ENCODE measurements around the gene AARS2. TPM values are rescaled to one million over a fixed set of nuclear protein-coding genes. Genes with fewer than 3 reads are reported as not detected.

Gene AARS2
- total and polyA plus RNA-seq, 11 donors = 4.1 to 9.8 (median 7.6) TPM

DNA sequence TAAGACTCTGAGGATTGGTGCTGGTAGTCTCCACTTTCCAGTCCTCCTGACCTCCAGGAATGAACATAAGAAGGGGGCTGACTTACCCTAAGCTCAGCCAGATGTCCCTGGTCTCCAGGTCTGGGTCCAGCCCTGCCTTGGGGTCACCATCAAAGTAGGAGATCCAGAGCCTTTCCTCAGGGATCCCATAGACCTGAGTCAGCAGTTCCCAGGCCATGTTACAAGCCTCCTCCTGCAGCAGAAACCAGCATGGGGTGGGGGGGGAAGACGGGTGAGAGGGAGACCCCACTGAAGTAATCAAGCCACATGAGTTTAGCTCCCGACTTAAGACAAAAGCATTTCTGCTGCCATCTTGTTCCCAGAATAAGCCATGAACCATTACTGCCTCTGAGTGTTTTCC, 1.8 kb downstream of the AARS2 start:
- intact Hi-C loops (cut with DNase I) = loop anchor here in 2 of 10 donors (5.0 to 10.0 kb wide), 2 partner anchors 44 to 207 kb away; partner anchors contain the start of gene NFKBIE (in 1 of the 2)

GRCh38 chr6:44310241-44310640, 2.9 kb downstream of the AARS2 start:
- Histone ChIP-seq H3K9me3 (no peaks in the 10 kb centered on the region), H3K27me3 (no peaks in the 10 kb centered on the region), H3K27ac (no peak overlapping the region), H3K4me3 (no peak overlapping the region), H3K36me3 (peaks cover 0 to 67% (median 56%) of the 10 kb centered on the region in 9 donors), H3K4me1 (peaks cover 0 to 36% (median 10%) of the 10 kb centered on the region in 12 donors)
- ATAC-seq (no peak), DNase-seq (no peak)
- TF ChIP-seq POLR2A (IDR thresholded peaks at IDR 0.05) = no peak
- TF ChIP-seq, protein P1, sequence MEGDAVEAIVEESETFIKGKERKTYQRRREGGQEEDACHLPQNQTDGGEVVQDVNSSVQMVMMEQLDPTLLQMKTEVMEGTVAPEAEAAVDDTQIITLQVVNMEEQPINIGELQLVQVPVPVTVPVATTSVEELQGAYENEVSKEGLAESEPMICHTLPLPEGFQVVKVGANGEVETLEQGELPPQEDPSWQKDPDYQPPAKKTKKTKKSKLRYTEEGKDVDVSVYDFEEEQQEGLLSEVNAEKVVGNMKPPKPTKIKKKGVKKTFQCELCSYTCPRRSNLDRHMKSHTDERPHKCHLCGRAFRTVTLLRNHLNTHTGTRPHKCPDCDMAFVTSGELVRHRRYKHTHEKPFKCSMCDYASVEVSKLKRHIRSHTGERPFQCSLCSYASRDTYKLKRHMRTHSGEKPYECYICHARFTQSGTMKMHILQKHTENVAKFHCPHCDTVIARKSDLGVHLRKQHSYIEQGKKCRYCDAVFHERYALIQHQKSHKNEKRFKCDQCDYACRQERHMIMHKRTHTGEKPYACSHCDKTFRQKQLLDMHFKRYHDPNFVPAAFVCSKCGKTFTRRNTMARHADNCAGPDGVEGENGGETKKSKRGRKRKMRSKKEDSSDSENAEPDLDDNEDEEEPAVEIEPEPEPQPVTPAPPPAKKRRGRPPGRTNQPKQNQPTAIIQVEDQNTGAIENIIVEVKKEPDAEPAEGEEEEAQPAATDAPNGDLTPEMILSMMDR (IDR thresholded peaks at IDR 0.05) = no peak
- 89 to 97% (median 95%) methylated on average over 3 of the region's 3 CpGs for WGBS, 4 donors
- intact Hi-C loops (cut with DNase I) = loop anchor here in 2 of 10 donors (5.0 to 10.0 kb wide), 2 partner anchors 43 to 205 kb away; partner anchors contain the start of gene NFKBIE (in 1 of the 2)

More for the DNA sequence above, 1.8 kb downstream of the AARS2 start:
- DNase-seq (no peak), ATAC-seq (no peak)
- TF ChIP-seq, protein P1 (IDR thresholded peaks at IDR 0.05) = no peak
- TF ChIP-seq POLR2A (IDR thresholded peaks at IDR 0.05) = no peak
- H3K27ac ChIP-seq = no peak overlapping the region
- no peaks in the 10 kb centered on the region for H3K9me3 ChIP-seq
- no peaks in the 10 kb centered on the region for H3K27me3 ChIP-seq
- 69 to 94% (median 90%) methylated on average over 2 of the region's 2 CpGs for WGBS, 4 donors
- peaks cover 0 to 36% (median 10%) of the 10 kb centered on the region in 12 donors for H3K4me1 ChIP-seq
- no peak overlapping the region for H3K4me3 ChIP-seq
- H3K36me3 ChIP-seq = peaks cover 0 to 56% (median 46%) of the 10 kb centered on the region in 9 donors

DNA sequence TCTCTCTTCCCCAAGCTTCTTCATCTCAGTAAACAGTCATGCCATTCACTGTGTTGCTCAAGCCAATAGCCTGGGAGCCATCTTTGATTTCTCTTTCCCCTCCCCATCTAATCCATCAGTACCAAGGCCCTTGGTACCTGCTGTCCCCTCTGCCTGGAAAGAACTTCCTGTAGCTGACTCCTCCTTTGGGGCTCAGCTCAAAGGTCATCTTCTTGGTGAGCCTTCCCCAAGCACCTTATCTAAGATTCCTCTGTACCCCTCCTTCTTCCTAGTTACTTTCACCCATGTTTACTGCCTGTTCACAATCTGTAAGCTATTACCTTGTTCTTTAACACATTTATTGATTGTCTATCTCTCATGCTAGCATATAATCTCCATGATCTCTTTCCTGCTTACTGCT, 3.5 kb downstream of the AARS2 start:
- H3K4me3 ChIP-seq = no peak overlapping the region
- H3K4me1 ChIP-seq = peaks cover 0 to 36% (median 10%) of the 10 kb centered on the region in 12 donors
- DNase-seq = no peak
- TF ChIP-seq, protein P1 (IDR thresholded peaks at IDR 0.05) = no peak
- TF ChIP-seq POLR2A (IDR thresholded peaks at IDR 0.05) = no peak
- peak overlapping the region in 3 of 12 donors; percentile 29 to 55 (median 37) for H3K27ac ChIP-seq
- no peak for ATAC-seq
- no peaks in the 10 kb centered on the region for H3K9me3 ChIP-seq
- no peaks in the 10 kb centered on the region for H3K27me3 ChIP-seq
- H3K36me3 ChIP-seq = peaks cover 0 to 73% (median 62%) of the 10 kb centered on the region in 9 donors
- intact Hi-C loops (cut with DNase I) = loop anchor here in 4 of 10 donors (5.0 to 10.0 kb wide), 2 partner anchors 42 to 205 kb away; partner anchors contain the start of gene NFKBIE (in 3 of the 4)

DNA sequence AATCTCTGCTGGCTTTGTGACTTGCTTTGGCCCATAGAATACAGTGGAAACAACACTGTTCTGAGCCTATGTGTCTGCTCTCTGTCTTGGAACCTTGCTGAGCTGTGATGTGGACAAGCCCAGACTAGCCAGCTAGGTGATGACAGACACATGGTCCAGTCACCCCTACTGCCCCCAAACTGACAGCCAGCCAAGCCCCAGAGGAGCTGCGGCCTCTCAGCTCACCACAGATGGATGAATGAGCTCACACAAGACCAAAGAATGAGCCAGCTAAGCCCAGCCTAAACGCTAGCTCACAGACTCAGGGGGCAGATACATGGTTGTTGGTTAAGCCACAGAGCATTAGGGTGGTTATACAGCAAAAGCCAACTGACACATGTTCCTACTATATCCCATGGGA, 4.1 kb downstream of the AARS2 start:
- Histone ChIP-seq H3K27ac (peak overlapping the region in 3 of 12 donors; percentile 29 to 55 (median 37)), H3K4me3 (no peak overlapping the region), H3K36me3 (peaks cover 0 to 78% (median 68%) of the 10 kb centered on the region in 9 donors), H3K9me3 (no peaks in the 10 kb centered on the region), H3K27me3 (no peaks in the 10 kb centered on the region), H3K4me1 (peaks cover 0 to 36% (median 10%) of the 10 kb centered on the region in 12 donors)
- intact Hi-C loops (cut with DNase I) = loop anchor here in 2 of 10 donors (5.0 kb wide), 1 partner anchor 42 kb away; the partner anchor contains the start of gene NFKBIE (in 2 of the 2)
- 39 to 48% (median 47%) methylated on average over 2 of the region's 2 CpGs for WGBS, 4 donors
- DNase-seq = peak in 4 of 5 donors; percentile 37 to 77 (median 64)
- ATAC-seq = peak; percentile 66 to 82 (median 74)
- no peak for TF ChIP-seq POLR2A (IDR thresholded peaks at IDR 0.05)
- TF ChIP-seq, protein P1 (IDR thresholded peaks at IDR 0.05) = no peak
